Heart right ventricle (tissue), 16 donors: ENCODE results near the gene RIN3. TPM values are rescaled to one million over a fixed set of nuclear protein-coding genes. Genes with fewer than 3 reads are reported as not detected.
A peak's percentile ranks its signal among the peaks of the same experiment; 100 is the strongest.

Experiments used
- ATAC-seq, 8 donors: fragments of 200-7000 bp; cut with Tn5 transposase; one replicate each; pipeline ENCODE4 v1.9.1; 2020; ENCODE audit warnings: mild to moderate bottlenecking in 8 of 8, moderate library complexity in 8 of 8, moderate number of reproducible peaks in 1 of 8
- DNase-seq, 2 donors: peaks; one replicate each; pipeline ENCODE4 v3.0.0-alpha.2; 2020
- H3K27ac ChIP-seq, 10 donors: fragments of 200-600 bp; sonication (generic) in 2 of 10; one replicate each; pipeline versions ENCODE4 v1.5.0 to v1.8.0; 2020 to 2022; ENCODE audit warnings: mild to moderate bottlenecking in 3 of 10
- H3K27me3 ChIP-seq, 7 donors: fragments of 200-600 bp; one replicate each; pipeline ENCODE4 v1.8.0; 2021 to 2022; ENCODE audit warnings: mild to moderate bottlenecking in 2 of 7
- H3K36me3 ChIP-seq, 9 donors: fragments of 200-600 bp; sonication (generic) in 1 of 9; one replicate each; pipeline versions ENCODE4 v1.5.0 to v1.8.0; 2020 to 2022; ENCODE audit warnings: mild to moderate bottlenecking in 2 of 9
- H3K4me1 ChIP-seq, 9 donors: fragments of 200-600 bp; sonication (generic) in 1 of 9; one replicate each; pipeline versions ENCODE4 v1.5.0 to v1.8.0; 2020 to 2022; ENCODE audit warnings: mild to moderate bottlenecking in 4 of 9
- H3K4me3 ChIP-seq, 10 donors: fragments of 200-600 bp; sonication (generic) in 2 of 10; one replicate each; pipeline versions ENCODE4 v1.5.0 to v1.8.0; 2020 to 2022; ENCODE audit warnings: mild to moderate bottlenecking in 7 of 10, moderate library complexity in 2 of 10
- H3K9me3 ChIP-seq, 11 donors: fragments of 200-600 bp in 10 of 11; sonication (generic) in 2 of 11; one replicate each; pipeline versions ENCODE4 v1.5.0 to v1.8.0; 2013 to 2022; ENCODE audit warnings: mild to moderate bottlenecking in 2 of 11, control low read depth in 1 of 11, moderate library complexity in 1 of 11
- WGBS, 2 donors: extraction: QIAGEN DNeasy Blood & Tissue Kit; methylation state at CpG; one replicate each; pipeline ENCODE4 v1.1.7; 2013; ENCODE audit warnings: inconsistent platforms in 1 of 2; 5-methylcytosine and 5-hydroxymethylcytosine counted together
- intact Hi-C, 10 donors: fragments of 100-400 bp; cut with DNase I; formaldehyde crosslinking; loops; one replicate each; pipeline versions ENCODE4 v1.11.1 to v1.14.2; 2022
- polyA plus RNA-seq, 2 donors: library from polyadenylated mRNA; stranded (reverse); fragments of 200-250 nt; gene quantifications; one replicate each; pipeline ENCODE4 v1.2.3, GENCODE V29; 2013
- total RNA-seq, 10 donors: library from RNA; stranded (reverse); fragmentation: NEBNext Ultra II Directional in 3 of 10; extraction: Animal tissue kit (Norgen Biotek cat#: 25700) in 3 of 10; gene quantifications; one replicate each; pipeline versions ENCODE4 v1.2.1 to v1.2.4, GENCODE V29; 2021 to 2023
- TF ChIP-seq, protein P1 (sequence below), 9 donors: fragments of 200-600 bp; sonication (generic) in 2 of 9; IDR thresholded peaks; one replicate each; pipeline versions ENCODE4 v1.5.0 to v1.8.0; 2021 to 2022; ENCODE audit warnings: antibody characterized with exemption in 9 of 9, mild to moderate bottlenecking in 5 of 9, moderate library complexity in 1 of 9
- donor health status: Arrhythmogenic right ventricular cardiomyopathy.
- donor health status: ischemic (EF 13 %, LVEDD 7.1; RV severe dilation, severe dysfunction).
- donor health status: healthy with polysubstance abuse.
- donor health status: DM: no; HTN: yes; CAD: no.
- donor health status: DM: no; HTN: no; CAD: no.
- donor health status: ischemic (EF 25% LVEDD 6.9; RV normal size, moderate dysfunction).
- donor health status: ischemic (EF 25% LVEDD 5.7; RV mildly dilated, moderate dysfunction).
- donor health status: healthy.
- donor health status: DM: yes; HTN: yes; CAD: no.
- donor health status: Ischemic cardiomyopathy.
- donor health status: ischemic (EF 35%, LVEDD 5.7; RV mildly dilated, moderate dysfunction).
- donor health status: nonischemic (EF 11% LVEDD 7.7; RV severe dilation, severe dysfunction).
- donor health status: DM: yes; HTN: yes; CAD: no.
- donor health status: PGD.
- donor health status: ischemic (EF 29% LVEDD 5.4; RV normal size, mild dysfunction).
- donor health status: nonischemic (EF 23%, LVEDD 6.1; RV moderate dilation, normal function).

RIN3 gene
- total and polyA plus RNA-seq, 12 donors, result 7.2 to 24.0 (median 12.2) TPM

DNA sequence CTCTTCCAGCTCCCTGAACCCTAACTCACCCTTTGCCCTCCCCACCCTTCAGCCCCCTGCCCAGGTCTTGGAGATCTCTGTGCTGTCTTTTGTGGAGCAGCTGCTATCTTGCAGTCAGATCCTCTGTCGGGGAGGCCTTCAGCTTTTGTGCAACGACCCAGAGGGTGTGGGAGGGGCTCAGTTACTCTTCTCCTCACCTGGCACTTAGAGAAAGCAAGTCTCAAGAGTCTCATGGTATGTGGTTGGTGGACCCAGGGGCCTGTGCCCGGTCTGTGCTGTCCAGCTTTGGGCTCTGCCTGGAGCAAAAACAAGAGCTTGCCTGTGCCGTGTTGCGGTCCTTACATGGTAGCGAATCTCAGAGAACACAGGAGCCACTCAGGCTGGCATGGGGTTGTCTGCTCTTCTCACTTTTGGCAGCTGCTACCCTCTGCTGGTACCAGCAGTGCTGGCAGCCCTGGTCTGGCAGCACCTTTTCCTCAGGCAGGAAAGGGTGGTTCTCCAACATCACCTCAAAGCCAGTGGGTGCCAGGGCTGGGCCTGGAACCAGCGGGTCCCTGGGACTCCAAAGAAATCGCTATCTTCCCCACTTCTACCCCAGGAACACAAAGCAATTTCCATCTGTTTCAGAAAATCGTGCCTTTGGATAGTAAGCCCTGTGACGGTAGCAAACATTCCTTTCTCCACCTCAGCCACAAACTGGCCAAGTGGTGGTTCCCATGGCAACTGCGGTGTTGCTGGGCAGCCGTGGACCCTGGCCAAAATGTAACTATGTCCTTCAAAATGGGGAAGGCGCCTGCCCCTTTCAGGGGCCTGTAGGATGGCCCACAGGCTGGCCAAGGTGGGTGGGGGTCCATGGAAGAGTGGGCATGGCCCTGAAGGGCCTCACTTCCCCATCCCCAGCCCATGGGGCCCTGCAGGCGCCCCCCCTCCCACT is 90.0 kb downstream of the RIN3 start:
- WGBS, 2 donors, result 56 to 60% methylated on average over 14 of the region's 14 CpGs
- Histone ChIP-seq H3K4me1 (peaks cover 0 to 46% (median 24%) of the 10 kb centered on the region in 9 donors), H3K36me3 (no peaks in the 10 kb centered on the region), H3K9me3 (peaks cover 0 to 15% (median 0%) of the 10 kb centered on the region in 11 donors), H3K27ac (peak overlapping the region in 3 of 10 donors; percentile 42 to 77 (median 64)), H3K27me3 (no peaks in the 10 kb centered on the region), H3K4me3 (no peak overlapping the region)
- peak; percentile 37 to 52 for DNase-seq
- TF ChIP-seq, protein P1, sequence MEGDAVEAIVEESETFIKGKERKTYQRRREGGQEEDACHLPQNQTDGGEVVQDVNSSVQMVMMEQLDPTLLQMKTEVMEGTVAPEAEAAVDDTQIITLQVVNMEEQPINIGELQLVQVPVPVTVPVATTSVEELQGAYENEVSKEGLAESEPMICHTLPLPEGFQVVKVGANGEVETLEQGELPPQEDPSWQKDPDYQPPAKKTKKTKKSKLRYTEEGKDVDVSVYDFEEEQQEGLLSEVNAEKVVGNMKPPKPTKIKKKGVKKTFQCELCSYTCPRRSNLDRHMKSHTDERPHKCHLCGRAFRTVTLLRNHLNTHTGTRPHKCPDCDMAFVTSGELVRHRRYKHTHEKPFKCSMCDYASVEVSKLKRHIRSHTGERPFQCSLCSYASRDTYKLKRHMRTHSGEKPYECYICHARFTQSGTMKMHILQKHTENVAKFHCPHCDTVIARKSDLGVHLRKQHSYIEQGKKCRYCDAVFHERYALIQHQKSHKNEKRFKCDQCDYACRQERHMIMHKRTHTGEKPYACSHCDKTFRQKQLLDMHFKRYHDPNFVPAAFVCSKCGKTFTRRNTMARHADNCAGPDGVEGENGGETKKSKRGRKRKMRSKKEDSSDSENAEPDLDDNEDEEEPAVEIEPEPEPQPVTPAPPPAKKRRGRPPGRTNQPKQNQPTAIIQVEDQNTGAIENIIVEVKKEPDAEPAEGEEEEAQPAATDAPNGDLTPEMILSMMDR (IDR thresholded peaks at IDR 0.05), result peak in 7 of 9 donors; percentile 28 to 66 (median 58)
- intact Hi-C loops, result loop anchor here in 2 of 10 donors (5.0 to 10.0 kb wide), 2 partner anchors 79 to 459 kb away; no protein-coding TSS in a partner anchor
- peak; percentile 85 to 94 (median 88) for ATAC-seq

DNA sequence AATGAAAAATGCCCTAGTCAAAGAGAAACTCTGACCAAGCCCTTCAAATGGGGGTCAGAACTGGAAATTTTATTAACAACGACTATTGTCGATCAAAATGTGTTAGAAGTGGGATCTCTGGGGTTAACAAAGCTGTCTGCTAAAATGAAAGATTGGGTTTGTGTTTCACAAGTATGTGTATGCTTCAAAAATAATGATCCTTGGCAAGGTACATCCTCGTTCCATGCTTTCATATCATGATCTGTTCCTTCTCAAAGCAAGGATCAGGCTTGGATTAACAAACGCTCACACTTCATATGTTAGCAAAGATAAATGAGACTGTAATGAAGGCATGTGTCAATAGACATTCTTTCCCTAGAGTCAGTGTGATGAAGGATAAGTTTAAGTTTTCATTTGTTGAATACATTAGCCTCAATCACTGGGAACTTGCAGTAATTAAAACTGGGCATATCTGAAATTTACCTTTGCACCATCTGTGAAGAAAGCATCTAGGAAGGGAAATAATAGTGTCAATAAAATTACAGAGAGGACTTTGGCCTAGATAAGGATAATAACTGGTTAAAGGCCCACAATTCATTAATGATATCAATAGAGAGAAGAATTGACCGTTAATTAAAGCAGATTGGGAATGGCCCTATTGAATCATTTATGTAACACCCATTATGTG is 91.8 kb downstream of the RIN3 start:
- TF ChIP-seq, protein P1 (IDR thresholded peaks at IDR 0.05), result no peak
- H3K36me3 ChIP-seq, result peaks cover 0 to 3% (median 0%) of the 10 kb centered on the region in 9 donors
- no peak overlapping the region for H3K27ac ChIP-seq
- H3K9me3 ChIP-seq, result peaks cover 0 to 15% (median 0%) of the 10 kb centered on the region in 11 donors
- H3K4me3 ChIP-seq, result no peak overlapping the region
- peaks cover 0 to 47% (median 21%) of the 10 kb centered on the region in 9 donors for H3K4me1 ChIP-seq
- ATAC-seq (no peak), DNase-seq (no peak)
- WGBS, 2 donors, result 91 to 95% methylated on average over 5 of the region's 5 CpGs
- intact Hi-C loops, result loop anchor here in 1 of 10 donors (10.0 kb wide), 1 partner anchor 461 kb away; no protein-coding TSS in a partner anchor
- H3K27me3 ChIP-seq, result no peaks in the 10 kb centered on the region

DNA sequence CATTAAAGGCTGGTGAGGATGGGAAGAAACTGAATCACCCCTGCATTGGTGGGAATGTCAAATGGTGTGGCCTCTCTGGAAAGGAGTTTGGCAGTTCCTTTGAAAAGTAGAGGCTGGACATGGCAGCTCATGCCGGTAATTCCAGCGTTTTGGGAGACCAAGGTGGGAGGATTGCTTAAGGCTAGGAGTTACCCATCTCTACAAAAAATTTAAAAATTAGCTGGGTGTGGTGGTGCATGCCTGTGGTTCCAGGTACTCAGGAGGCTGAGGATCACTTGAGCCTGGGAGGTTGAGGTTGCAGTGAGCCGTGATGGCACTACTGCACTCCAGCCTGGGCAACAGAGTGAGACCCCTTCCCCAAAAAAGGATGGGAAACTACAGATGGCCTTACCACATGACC is 93.7 kb downstream of the RIN3 start:
- intact Hi-C loops, result loop anchor here in 1 of 10 donors (10.0 kb wide), 1 partner anchor 462 kb away; no protein-coding TSS in a partner anchor
- peaks cover 0 to 11% (median 0%) of the 10 kb centered on the region in 9 donors for H3K36me3 ChIP-seq
- H3K4me1 ChIP-seq, result peaks cover 0 to 46% (median 10%) of the 10 kb centered on the region in 9 donors
- no peak overlapping the region for H3K4me3 ChIP-seq
- WGBS, 2 donors, result 93 to 95% methylated on average over 3 of the region's 3 CpGs
- peaks cover 0 to 15% (median 0%) of the 10 kb centered on the region in 11 donors for H3K9me3 ChIP-seq
- ATAC-seq, result no peak
- TF ChIP-seq, protein P1 (IDR thresholded peaks at IDR 0.05), result no peak
- H3K27me3 ChIP-seq, result no peaks in the 10 kb centered on the region
- H3K27ac ChIP-seq, result no peak overlapping the region
- no peak for DNase-seq
